Prostate gland (tissue), 2 donors: ENCODE measurements around the gene NUTM2E. TPM values are rescaled to one million over a fixed set of nuclear protein-coding genes. Genes with fewer than 3 reads are reported as not detected.
"Not testable (repeated sequence)": the region's sequence is repeated elsewhere in the genome, so short reads cannot be mapped to it uniquely, and the experiment has no call there.

Experiments used
- DNase-seq: peaks from one replicate; pipeline ENCODE4 v3.0.0-alpha.2; 2019; ENCODE audit warnings: low spot score
- H3K27ac ChIP-seq, 2 donors: fragments of 200-600 bp; sonication (generic); 2 replicates each; pipeline ENCODE4 v1.5.1; 2017 to 2019
- H3K27me3 ChIP-seq: fragments of 200-600 bp; sonication (generic); replicated peaks from 2 replicates; pipeline ENCODE4 v1.5.1; 2019; ENCODE audit not compliant: insufficient read depth
- H3K36me3 ChIP-seq, 2 donors: fragments of 200-600 bp; sonication (generic); 1 replicate in 1 of 2; 2 replicates in 1 of 2; pipeline versions ENCODE4 v1.5.1 to v1.8.1; 2017 to 2019
- H3K4me1 ChIP-seq: fragments of 200-600 bp; sonication (generic); replicated peaks from 2 replicates; pipeline ENCODE4 v1.5.1; 2019
- H3K4me3 ChIP-seq, 2 donors: fragments of 200-600 bp; sonication (generic); 2 replicates each; pipeline ENCODE4 v1.5.1; 2017 to 2019
- H3K9me3 ChIP-seq: fragments of 200-600 bp; sonication (generic); 2 replicates; pipeline ENCODE4 v1.5.1; 2017
- CTCF ChIP-seq, 4 experiments: fragments of 200-600 bp in 2 of 4; fragments of 450-650 bp in 2 of 4; sonication (generic) in 2 of 4; IDR thresholded peaks; 1 replicate in 3 of 4; 2 replicates in 1 of 4; pipeline ENCODE4 v1.5.1; 2016 to 2019; ENCODE audit warnings: antibody characterized with exemption in 4 of 4, mild to moderate bottlenecking in 2 of 4, moderate library complexity in 2 of 4
- POLR2A ChIP-seq: fragments of 450-650 bp; IDR thresholded peaks from one replicate; pipeline ENCODE4 v1.6.1; 2016; ENCODE audit warnings: antibody characterized with exemption, mild to moderate bottlenecking
- POLR2AphosphoS5 ChIP-seq: sonication (generic); formaldehyde crosslinking; IDR thresholded peaks from one replicate; pipeline ENCODE4 v1.6.1; 2017; ENCODE audit warnings: antibody characterized with exemption
- WGBS: methylation state at CpG from one replicate; pipeline ENCODE4 v1.1.5; 2018; 5-methylcytosine and 5-hydroxymethylcytosine counted together
- intact Hi-C: fragments of 100-400 bp; cut with DNase I; formaldehyde crosslinking; loops from one replicate; pipeline ENCODE4 v1.14.2; 2022
- total RNA-seq, 2 donors: library from RNA; depleted of rRNA; stranded (reverse); fragments of >200 nt; gene quantifications; one replicate each; pipeline ENCODE4 v1.1.0, GENCODE V29; 2016

Gene NUTM2E
- under 1 TPM in 1 of 2 donors, not detected in 1; 0.57 TPM for total RNA-seq

- 0% methylated on average over 17 of the region's 78 CpGs for whole genome bisulfite sequencing
- peak; percentile 83 for DNase-seq
- H3K36me3 ChIP-seq, H3K4me1 ChIP-seq, H3K27me3 ChIP-seq, intact Hi-C loops, H3K9me3 ChIP-seq: not testable (repeated sequence)
- peak; percentile 66 for TF ChIP-seq POLR2AphosphoS5
- peak; percentile 36 for TF ChIP-seq POLR2A
- peak within 1 kb of the TSS; percentile 41 to 52 for H3K4me3 ChIP-seq
- peak within 1 kb of the TSS; percentile 84 to 87 for H3K27ac ChIP-seq
Observed at GRCh38 chr10:79826496-79827215, at the start of gene NUTM2E. Gene NUTM2E, plus strand, starts transcription at chr10:79826739. Its CDS starts 15,002 bp downstream, at chr10:79841741.

- not testable (repeated sequence) for H3K9me3 ChIP-seq, H3K27me3 ChIP-seq
Observed at GRCh38 chr10:79777997-79778396, 48.5 kb upstream of the NUTM2E start.

GRCh38 chr10:79779310-79779938 lies 47.1 kb upstream of the NUTM2E start:
- DNase-seq: peak; percentile 61
- WGBS: 11% methylated on average over 14 of the region's 14 CpGs
- H3K36me3 ChIP-seq, H3K27ac ChIP-seq, H3K4me1 ChIP-seq, intact Hi-C loops, H3K4me3 ChIP-seq, H3K27me3 ChIP-seq, H3K9me3 ChIP-seq: not testable (repeated sequence)
- peak in 3 of 4 experiments; percentile 43 to 60 (median 52) for TF ChIP-seq CTCF (IDR thresholded peaks at IDR 0.05)

More at GRCh38 chr10:79777997-79778396, 48.5 kb upstream of the NUTM2E start:
- intact Hi-C loops, H3K27ac ChIP-seq, H3K4me1 ChIP-seq, DNase-seq, H3K36me3 ChIP-seq, H3K4me3 ChIP-seq: not testable (repeated sequence)

- WGBS: 88% methylated on average over 1 of the region's 2 CpGs
Observed at GRCh38 chr10:79779992-79780391, 46.5 kb upstream of the NUTM2E start.

GRCh38 chr10:79781584-79781983 lies 45.0 kb upstream of the NUTM2E start:
- H3K4me3 ChIP-seq, H3K27me3 ChIP-seq, H3K27ac ChIP-seq, H3K9me3 ChIP-seq, intact Hi-C loops, H3K36me3 ChIP-seq, H3K4me1 ChIP-seq, DNase-seq: not testable (repeated sequence)
- WGBS: 100% methylated on average over 2 of the region's 3 CpGs

More at GRCh38 chr10:79779992-79780391, 46.5 kb upstream of the NUTM2E start:
- H3K9me3 ChIP-seq, DNase-seq, H3K4me1 ChIP-seq, H3K27me3 ChIP-seq, H3K36me3 ChIP-seq, H3K27ac ChIP-seq, H3K4me3 ChIP-seq, intact Hi-C loops: not testable (repeated sequence)

GRCh38 chr10:79787455-79787952 lies 39.0 kb upstream of the NUTM2E start:
- H3K27me3 ChIP-seq, DNase-seq, intact Hi-C loops, H3K36me3 ChIP-seq, H3K9me3 ChIP-seq, H3K4me1 ChIP-seq, H3K4me3 ChIP-seq, H3K27ac ChIP-seq: not testable (repeated sequence)

GRCh38 chr10:79789351-79789750 lies 37.2 kb upstream of the NUTM2E start:
- DNase-seq, H3K36me3 ChIP-seq, H3K27ac ChIP-seq, H3K4me1 ChIP-seq, H3K27me3 ChIP-seq, intact Hi-C loops, H3K4me3 ChIP-seq, H3K9me3 ChIP-seq: not testable (repeated sequence)
- 18% methylated on average over 2 of the region's 2 CpGs for WGBS

- H3K27me3 ChIP-seq, H3K9me3 ChIP-seq, H3K4me1 ChIP-seq, H3K36me3 ChIP-seq, DNase-seq, H3K4me3 ChIP-seq, intact Hi-C loops, H3K27ac ChIP-seq: not testable (repeated sequence)
- 76% methylated on average over 3 of the region's 4 CpGs for WGBS
Observed at GRCh38 chr10:79791906-79792517, 34.5 kb upstream of the NUTM2E start.

- DNase-seq, H3K4me1 ChIP-seq, H3K36me3 ChIP-seq, H3K9me3 ChIP-seq, H3K27me3 ChIP-seq, H3K27ac ChIP-seq, H3K4me3 ChIP-seq, intact Hi-C loops: not testable (repeated sequence)
- no CpG with 5 or more reads among the region's 1 CpG for WGBS
Observed at GRCh38 chr10:79799337-79799736, 27.2 kb upstream of the NUTM2E start.

- H3K27ac ChIP-seq, H3K9me3 ChIP-seq, H3K27me3 ChIP-seq, H3K36me3 ChIP-seq, H3K4me3 ChIP-seq, H3K4me1 ChIP-seq, DNase-seq, intact Hi-C loops: not testable (repeated sequence)
- WGBS: 65% methylated on average over 2 of the region's 2 CpGs
Observed at GRCh38 chr10:79805857-79806256, 20.7 kb upstream of the NUTM2E start.

- H3K4me1 ChIP-seq, H3K27ac ChIP-seq, H3K36me3 ChIP-seq, intact Hi-C loops, H3K9me3 ChIP-seq, DNase-seq, H3K4me3 ChIP-seq, H3K27me3 ChIP-seq: not testable (repeated sequence)
Observed at GRCh38 chr10:79811895-79812294, 14.6 kb upstream of the NUTM2E start.
